ENCODE data around the gene FOXP2.
"Not testable (repeated sequence)": the region's sequence is repeated elsewhere in the genome, so short reads cannot be mapped to it uniquely, and the experiment has no call there.

FOXP2 gene

DNA sequence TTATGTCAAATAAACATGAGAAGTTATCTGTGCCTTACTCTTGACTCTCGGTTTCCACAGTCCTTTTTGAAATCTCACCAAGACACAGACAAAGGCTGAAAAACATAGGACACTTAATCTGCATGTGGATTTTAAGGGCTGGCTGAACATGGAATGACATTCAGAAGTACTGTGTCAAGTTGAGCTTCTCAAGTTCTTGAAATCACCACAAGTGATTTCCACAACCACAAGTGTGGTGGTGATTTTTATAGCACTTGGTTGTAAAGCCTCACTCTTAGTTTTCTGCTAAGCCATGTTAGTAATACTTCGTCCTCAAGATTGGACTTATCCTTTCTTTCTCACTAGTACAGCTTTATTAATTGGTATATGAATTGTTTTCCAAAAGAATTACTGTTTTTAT, 29.6 kb downstream of the FOXP2 start:
- no peaks in the 10 kb centered on the region for H3K36me3 Mint-ChIP-seq
- H3K4me1 Mint-ChIP-seq (ENCODE audit: low read depth): no peaks in the 10 kb centered on the region
- H3K27ac Mint-ChIP-seq: no peak overlapping the region
- H3K9me3 Mint-ChIP-seq (ENCODE audit: low read depth): no peaks in the 10 kb centered on the region
- H3K27me3 Mint-ChIP-seq: no peaks in the 10 kb centered on the region
- no peak overlapping the region for H3K4me3 Mint-ChIP-seq

DNA sequence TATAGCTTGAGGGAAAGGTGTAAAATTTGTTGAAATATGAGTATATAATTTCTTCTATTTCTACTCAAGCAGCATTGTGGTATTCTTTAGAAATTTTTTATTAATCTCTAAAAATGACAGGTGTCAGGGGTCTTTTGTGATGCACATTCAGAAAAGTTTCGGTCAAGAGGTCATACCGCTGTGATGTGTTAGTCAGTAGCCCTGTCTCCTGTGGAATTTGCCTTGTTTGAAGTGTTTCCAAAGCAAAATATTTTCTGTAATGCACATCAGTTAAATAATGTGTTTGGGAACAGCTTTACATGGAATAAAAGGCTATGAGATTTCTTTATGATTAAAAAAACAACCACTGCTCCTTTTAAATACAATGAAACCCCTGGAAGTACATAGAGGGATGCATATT, 35.8 kb downstream of the FOXP2 start:
- Mint-ChIP-seq H3K27me3 (no peaks in the 10 kb centered on the region), H3K36me3 (no peaks in the 10 kb centered on the region), H3K4me3 (no peak overlapping the region), H3K27ac (no peak overlapping the region), H3K4me1 (ENCODE audit: low read depth) (no peaks in the 10 kb centered on the region), H3K9me3 (ENCODE audit: low read depth) (no peaks in the 10 kb centered on the region)

DNA sequence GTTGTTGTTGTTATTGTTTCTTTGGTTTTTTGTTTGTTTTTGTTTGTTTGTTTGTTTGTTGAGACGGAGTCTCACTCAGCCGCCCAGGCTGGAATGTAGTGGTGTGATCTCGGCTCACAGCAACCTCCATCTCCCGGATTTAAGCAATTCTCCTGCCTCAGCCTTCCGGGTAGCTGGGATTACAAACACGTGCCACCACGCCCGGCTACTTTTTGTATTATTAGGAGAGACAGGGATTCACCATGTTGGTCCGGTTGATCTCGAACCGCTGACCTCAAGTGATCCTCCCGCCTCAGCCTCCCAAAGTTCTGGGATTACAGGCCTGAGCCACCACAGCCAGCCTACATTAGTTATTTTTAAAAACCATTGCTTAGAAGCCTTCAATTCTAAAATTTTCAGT, 45.0 kb downstream of the FOXP2 start:
- no peak overlapping the region for H3K4me3 Mint-ChIP-seq
- no peaks in the 10 kb centered on the region for H3K4me1 Mint-ChIP-seq (ENCODE audit: low read depth)
- no peaks in the 10 kb centered on the region for H3K36me3 Mint-ChIP-seq
- H3K27me3 Mint-ChIP-seq: no peaks in the 10 kb centered on the region
- H3K9me3 Mint-ChIP-seq (ENCODE audit: low read depth): peaks cover 7% of the 10 kb centered on the region
- H3K27ac Mint-ChIP-seq: no peak overlapping the region

DNA sequence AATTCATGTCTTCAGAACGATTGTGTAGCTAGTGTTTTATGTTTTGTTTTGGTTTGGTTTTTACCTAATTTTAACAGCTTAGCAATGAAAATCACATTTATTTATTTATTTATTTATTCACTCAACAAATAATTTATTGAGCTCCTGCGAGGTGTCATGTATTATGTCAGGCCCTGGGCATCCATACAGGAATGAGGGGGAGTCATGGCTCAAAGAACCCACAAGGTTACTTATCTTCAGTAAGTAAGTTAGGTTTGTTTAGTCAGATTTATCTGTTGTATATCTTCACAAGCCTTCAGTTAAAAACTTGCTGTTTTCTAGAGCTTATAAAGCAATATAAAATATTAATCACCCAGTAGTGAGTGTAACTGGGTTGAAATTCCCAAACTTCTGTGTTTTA, 45.4 kb downstream of the FOXP2 start:
- H3K4me3 Mint-ChIP-seq: no peak overlapping the region
- no peak overlapping the region for H3K27ac Mint-ChIP-seq
- no peaks in the 10 kb centered on the region for H3K4me1 Mint-ChIP-seq (ENCODE audit: low read depth)
- no peaks in the 10 kb centered on the region for H3K27me3 Mint-ChIP-seq
- no peaks in the 10 kb centered on the region for H3K36me3 Mint-ChIP-seq
- peaks cover 7% of the 10 kb centered on the region for H3K9me3 Mint-ChIP-seq (ENCODE audit: low read depth)

DNA sequence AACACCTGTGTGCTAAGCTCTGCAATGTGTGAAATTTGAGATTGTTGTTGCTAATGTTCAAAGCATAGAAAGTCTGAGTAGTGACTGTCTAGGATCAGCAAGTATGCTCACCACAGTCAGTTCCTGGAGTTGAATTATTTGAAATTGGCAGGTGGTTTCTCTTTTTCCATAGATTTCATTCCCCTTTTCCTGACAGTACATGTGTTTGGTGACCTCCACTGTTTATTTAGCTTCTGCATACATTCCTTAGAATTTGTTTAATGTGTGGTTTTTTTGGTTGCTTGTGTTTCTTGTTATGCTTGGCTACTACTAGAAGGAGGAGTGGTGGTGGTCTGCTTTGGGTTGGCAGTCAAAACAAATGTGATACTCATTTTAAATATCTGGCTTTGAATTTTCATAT, 52.3 kb downstream of the FOXP2 start:
- H3K9me3 Mint-ChIP-seq (ENCODE audit: low read depth): no peaks in the 10 kb centered on the region
- no peaks in the 10 kb centered on the region for H3K27me3 Mint-ChIP-seq
- no peak overlapping the region for H3K4me3 Mint-ChIP-seq
- no peak overlapping the region for H3K27ac Mint-ChIP-seq
- H3K36me3 Mint-ChIP-seq: no peaks in the 10 kb centered on the region
- H3K4me1 Mint-ChIP-seq (ENCODE audit: low read depth): no peaks in the 10 kb centered on the region

DNA sequence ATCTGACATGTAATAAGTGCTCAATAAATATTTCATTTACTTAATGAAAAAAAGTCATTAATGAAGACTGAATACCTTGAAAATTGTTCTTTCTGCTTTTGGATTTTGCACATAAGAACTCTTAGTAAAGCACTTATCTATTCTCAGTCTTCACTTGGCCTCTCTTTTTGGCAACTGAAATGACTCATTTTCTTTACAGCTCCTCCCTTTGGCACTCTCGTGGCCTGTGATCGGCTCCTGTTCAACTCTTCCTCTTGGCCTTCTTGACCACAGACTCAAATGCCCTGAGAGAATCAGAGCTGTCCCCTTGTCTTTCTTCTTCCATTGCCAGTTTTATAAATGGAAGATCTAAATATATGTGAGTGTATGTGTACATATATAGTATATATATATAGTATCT, 54.2 kb downstream of the FOXP2 start:
- Mint-ChIP-seq H3K36me3 (no peaks in the 10 kb centered on the region), H3K27me3 (no peaks in the 10 kb centered on the region), H3K4me3 (no peak overlapping the region), H3K27ac (no peak overlapping the region), H3K4me1 (ENCODE audit: low read depth) (no peaks in the 10 kb centered on the region), H3K9me3 (ENCODE audit: low read depth) (no peaks in the 10 kb centered on the region)

DNA sequence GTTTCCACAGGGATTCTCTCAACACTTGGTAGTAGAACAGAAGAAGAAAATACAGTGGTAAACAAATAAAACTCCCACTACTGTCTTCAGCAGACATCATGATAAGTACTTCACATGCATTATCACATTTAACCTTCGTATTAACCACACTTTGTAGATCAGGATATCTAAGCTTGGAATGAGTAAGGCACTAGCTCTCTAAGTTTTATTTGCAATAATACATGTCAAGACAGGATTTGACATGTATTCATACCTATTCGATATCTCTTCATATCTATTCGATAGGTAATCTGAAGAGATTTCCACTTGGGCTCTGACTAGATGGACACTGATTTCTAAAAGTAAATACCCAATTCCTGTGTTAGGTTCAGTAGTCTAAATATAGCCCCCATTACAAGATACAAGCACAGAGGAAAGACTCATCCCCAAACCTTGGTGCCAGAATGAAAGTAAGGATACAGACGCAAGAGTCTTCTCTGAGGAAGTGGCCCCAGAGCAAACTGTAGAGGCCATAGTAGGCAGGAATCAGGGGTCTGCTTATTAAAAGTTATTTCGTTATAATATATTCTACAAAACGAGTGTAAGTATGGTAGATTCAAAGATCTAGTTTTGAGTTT, 58.4 kb downstream of the FOXP2 start:
- no peaks in the 10 kb centered on the region for H3K36me3 Mint-ChIP-seq
- H3K27me3 Mint-ChIP-seq: peaks cover 1% of the 10 kb centered on the region
- H3K4me3 Mint-ChIP-seq: no peak overlapping the region
- no peak overlapping the region for H3K27ac Mint-ChIP-seq
- H3K4me1 Mint-ChIP-seq (ENCODE audit: low read depth): no peaks in the 10 kb centered on the region
- no peaks in the 10 kb centered on the region for H3K9me3 Mint-ChIP-seq (ENCODE audit: low read depth)

DNA sequence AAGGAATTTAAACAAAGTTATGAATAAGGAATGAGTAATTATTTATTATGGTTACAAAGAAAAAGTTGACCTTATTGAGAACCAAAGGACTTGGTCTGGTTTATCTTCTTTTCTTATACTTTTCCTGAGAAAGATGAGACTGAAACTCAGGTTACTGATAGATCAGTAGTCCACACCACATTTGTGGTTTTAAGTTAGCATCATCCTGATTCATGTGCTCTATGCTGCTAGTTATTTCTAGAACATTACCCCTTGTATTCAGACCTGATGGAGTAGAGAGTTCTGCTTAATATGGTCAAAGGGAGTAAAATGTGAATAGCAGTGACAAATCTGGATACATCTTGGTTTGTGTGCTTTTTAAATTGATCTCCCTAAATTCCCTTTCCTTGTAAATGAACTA, 63.8 kb downstream of the FOXP2 start:
- no peak overlapping the region for H3K4me3 Mint-ChIP-seq
- H3K36me3 Mint-ChIP-seq: no peaks in the 10 kb centered on the region
- peaks cover 1% of the 10 kb centered on the region for H3K27me3 Mint-ChIP-seq
- H3K27ac Mint-ChIP-seq: no peak overlapping the region
- H3K4me1 Mint-ChIP-seq (ENCODE audit: low read depth): no peaks in the 10 kb centered on the region
- no peaks in the 10 kb centered on the region for H3K9me3 Mint-ChIP-seq (ENCODE audit: low read depth)

DNA sequence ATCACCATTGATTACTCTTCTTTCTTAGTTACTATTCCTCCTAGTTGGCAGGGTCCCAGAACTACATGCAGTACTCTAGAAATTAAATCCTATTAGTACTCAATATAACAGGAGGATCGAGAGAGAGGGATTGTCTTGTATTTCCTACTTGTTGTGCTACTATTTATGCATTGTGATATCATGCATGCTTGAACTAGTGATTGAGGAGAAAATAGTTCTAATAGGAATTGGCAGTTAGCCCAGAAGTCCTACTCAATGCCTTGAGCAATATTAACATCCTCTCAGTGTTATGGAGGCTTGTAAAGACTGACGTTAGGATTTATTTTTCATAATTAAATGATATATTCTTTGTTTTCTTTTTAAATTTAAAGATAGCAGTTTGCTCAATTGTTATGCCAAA, 67.4 kb downstream of the FOXP2 start:
- Mint-ChIP-seq H3K36me3 (no peaks in the 10 kb centered on the region), H3K9me3 (ENCODE audit: low read depth) (peaks cover 5% of the 10 kb centered on the region), H3K4me3 (no peak overlapping the region), H3K27me3 (no peaks in the 10 kb centered on the region), H3K4me1 (ENCODE audit: low read depth) (no peaks in the 10 kb centered on the region), H3K27ac (no peak overlapping the region)

DNA sequence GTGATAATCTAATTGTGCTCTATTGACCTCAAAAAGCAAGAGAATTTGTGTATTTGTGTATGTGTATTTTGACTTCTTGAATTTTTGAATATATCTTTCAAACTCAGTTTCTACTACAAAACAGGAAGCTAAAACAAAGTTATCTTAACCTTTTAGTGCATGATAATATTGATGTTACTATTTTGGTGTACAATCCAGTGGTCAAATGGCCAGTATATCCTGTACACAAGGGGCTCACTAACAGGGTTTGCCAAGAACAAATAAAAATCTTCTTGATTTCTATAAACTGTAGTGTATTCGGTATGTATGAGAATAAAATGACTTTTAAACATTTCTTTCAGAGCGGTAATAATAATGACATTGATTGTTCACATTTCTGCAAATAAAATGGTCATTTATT, 69.6 kb downstream of the FOXP2 start:
- no peaks in the 10 kb centered on the region for H3K27me3 Mint-ChIP-seq
- no peak overlapping the region for H3K27ac Mint-ChIP-seq
- no peaks in the 10 kb centered on the region for H3K36me3 Mint-ChIP-seq
- no peak overlapping the region for H3K4me3 Mint-ChIP-seq
- H3K4me1 Mint-ChIP-seq (ENCODE audit: low read depth): no peaks in the 10 kb centered on the region
- H3K9me3 Mint-ChIP-seq (ENCODE audit: low read depth): peaks cover 13% of the 10 kb centered on the region

DNA sequence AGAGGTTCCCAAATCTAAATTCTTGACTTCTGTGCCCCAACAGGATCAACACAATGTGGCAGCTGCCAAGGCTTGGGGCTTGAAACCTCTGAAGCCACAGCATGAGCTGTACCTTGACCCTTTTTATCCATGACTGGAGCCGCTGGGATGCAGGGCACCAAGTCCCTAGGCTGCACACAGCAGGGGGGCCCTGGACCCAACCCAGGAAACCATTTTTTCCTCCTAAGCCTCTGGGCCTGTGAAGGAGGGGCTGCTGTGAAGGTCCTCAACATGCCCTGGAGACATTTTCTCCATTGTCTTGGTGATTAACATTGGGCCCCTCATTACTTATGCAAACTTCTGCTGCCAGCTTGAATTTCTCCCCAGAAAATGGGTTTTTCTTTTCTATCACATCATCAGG, 72.6 kb downstream of the FOXP2 start:
- no peaks in the 10 kb centered on the region for H3K4me1 Mint-ChIP-seq (ENCODE audit: low read depth)
- no peaks in the 10 kb centered on the region for H3K27me3 Mint-ChIP-seq
- no peak overlapping the region for H3K27ac Mint-ChIP-seq
- no peaks in the 10 kb centered on the region for H3K36me3 Mint-ChIP-seq
- H3K9me3 Mint-ChIP-seq (ENCODE audit: low read depth): peaks cover 13% of the 10 kb centered on the region
- no peak overlapping the region for H3K4me3 Mint-ChIP-seq

DNA sequence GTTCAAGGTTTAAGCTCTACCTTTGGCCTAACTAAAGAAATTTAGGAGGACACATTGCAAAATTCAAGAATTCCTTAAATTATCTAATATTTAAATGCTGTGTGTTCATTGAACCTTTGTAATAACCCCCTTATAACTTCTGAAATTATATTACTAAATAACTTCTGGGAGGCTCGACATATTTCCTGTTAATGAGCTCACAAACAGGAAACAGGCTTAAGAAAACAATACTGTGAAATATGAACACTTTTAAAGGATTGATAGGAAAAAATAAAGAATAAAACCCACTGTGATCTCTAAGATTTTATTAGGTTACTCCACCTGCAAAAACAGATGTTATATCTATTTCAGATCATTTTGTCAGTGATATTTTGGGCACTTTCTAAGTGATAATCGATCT, 74.1 kb downstream of the FOXP2 start:
- Mint-ChIP-seq H3K36me3 (no peaks in the 10 kb centered on the region), H3K27me3 (no peaks in the 10 kb centered on the region), H3K27ac (no peak overlapping the region), H3K9me3 (ENCODE audit: low read depth) (peaks cover 13% of the 10 kb centered on the region), H3K4me3 (no peak overlapping the region), H3K4me1 (ENCODE audit: low read depth) (no peaks in the 10 kb centered on the region)

DNA sequence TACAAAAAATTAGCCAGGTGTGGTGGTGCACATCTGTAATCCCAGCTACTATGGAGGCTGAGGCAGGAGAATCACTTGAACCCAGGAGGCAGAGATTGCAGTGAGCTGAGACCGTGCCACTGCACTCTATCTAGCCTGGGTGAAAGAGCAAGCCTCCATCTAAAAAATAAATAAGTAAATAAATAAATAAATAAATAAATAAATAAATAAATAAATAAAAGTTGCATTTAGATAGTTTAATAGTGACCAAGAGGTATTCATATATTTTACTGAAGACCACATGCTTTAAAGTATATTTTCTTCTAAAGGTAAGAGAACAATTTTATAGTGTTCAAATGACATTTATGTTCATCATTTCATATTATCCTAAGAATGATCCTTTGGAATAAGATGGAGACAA, 82.9 kb downstream of the FOXP2 start:
- not testable (repeated sequence) for H3K27me3 Mint-ChIP-seq; H3K9me3 Mint-ChIP-seq (ENCODE audit: low read depth); H3K4me3 Mint-ChIP-seq; H3K36me3 Mint-ChIP-seq; H3K4me1 Mint-ChIP-seq (ENCODE audit: low read depth); H3K27ac Mint-ChIP-seq

DNA sequence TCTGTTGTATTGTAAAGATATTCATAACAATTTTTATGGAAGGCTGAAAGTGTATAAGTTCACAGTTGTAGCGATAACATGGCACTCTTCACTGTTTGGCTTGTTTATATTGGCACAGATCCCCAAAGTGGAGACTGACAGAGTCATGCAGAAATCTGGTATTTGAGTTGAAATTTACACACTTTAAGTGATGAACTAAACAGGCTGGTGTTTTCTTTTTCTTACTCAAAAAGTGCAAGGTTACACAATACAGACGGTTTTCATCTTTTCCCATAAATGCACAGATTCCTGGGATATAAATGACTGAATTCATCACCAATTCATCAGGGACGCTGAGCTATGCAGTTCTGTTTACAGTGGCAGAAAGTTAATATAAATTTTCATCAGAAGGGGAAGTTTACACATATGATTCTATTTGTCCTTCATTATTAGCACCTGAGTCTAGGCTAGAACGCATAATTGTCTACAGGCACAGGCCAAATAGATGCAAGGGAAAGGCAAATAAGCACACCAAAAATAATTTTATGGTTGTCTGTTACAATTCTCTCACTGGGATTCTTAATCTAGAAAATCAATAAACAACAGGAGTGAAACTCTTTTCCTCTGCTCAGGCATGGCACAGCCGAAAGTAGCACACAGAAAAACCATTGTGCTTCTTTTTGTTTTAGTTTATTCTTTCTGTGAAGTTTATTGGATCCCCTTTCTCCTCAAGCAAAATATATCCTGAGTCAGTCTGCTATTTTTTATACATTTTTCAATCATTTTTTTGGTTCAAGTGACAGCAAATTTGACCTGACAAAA, 88.0 kb downstream of the FOXP2 start:
- no peaks in the 10 kb centered on the region for H3K9me3 Mint-ChIP-seq (ENCODE audit: low read depth)
- no peaks in the 10 kb centered on the region for H3K36me3 Mint-ChIP-seq
- no peaks in the 10 kb centered on the region for H3K27me3 Mint-ChIP-seq
- H3K27ac Mint-ChIP-seq: no peak overlapping the region
- H3K4me1 Mint-ChIP-seq (ENCODE audit: low read depth): no peaks in the 10 kb centered on the region
- no peak overlapping the region for H3K4me3 Mint-ChIP-seq

DNA sequence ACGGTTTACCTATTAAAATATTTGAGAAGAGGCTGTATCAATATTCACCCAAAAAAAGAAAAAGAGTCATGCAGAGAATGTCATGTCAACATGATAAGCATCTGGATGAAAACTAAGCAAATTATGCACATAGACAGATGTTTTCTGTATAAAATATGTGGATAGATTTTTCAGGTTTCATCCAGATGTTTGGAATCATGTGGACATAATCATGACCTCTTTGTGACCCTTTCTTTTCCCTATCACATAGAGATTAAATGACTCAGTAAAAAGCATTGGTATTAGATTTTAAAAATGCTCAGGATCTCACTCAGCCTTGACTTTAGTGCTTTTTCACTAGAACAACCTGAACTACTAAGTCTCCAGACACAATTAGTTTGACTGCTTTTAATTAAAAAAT, 90.0 kb downstream of the FOXP2 start:
- Mint-ChIP-seq H3K27me3 (no peaks in the 10 kb centered on the region), H3K4me3 (no peak overlapping the region), H3K27ac (no peak overlapping the region), H3K9me3 (ENCODE audit: low read depth) (no peaks in the 10 kb centered on the region), H3K4me1 (ENCODE audit: low read depth) (no peaks in the 10 kb centered on the region), H3K36me3 (no peaks in the 10 kb centered on the region)

DNA sequence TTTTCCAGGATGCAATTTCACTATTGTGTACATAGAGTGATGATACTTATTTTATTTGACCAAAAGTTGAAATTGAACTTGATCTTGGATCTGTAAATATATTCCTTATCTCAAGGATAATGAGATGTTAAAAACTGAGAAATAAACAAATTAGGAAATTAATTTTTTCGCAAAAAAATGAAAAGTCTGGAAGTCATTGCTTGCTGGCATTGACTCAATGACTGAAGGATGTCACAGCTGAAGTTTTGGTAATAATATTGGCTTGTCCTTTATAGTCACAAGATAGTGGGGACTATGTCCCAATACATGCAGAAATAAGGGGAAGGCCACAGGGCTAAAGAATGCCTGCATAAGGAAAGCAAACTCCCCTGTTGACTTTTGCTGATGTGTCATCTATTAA, 92.8 kb downstream of the FOXP2 start:
- H3K4me3 Mint-ChIP-seq: no peak overlapping the region
- H3K4me1 Mint-ChIP-seq (ENCODE audit: low read depth): no peaks in the 10 kb centered on the region
- H3K27me3 Mint-ChIP-seq: no peaks in the 10 kb centered on the region
- H3K27ac Mint-ChIP-seq: no peak overlapping the region
- H3K9me3 Mint-ChIP-seq (ENCODE audit: low read depth): no peaks in the 10 kb centered on the region
- H3K36me3 Mint-ChIP-seq: no peaks in the 10 kb centered on the region
